Ecto neural progenitor cell (in vitro differentiated cells): ENCODE data around the gene ZFP36L2.

Source experiments
- DNase-seq: peaks from one replicate; pipeline ENCODE4 v3.0.0-alpha.2; 2018; ENCODE audit warnings: low spot score

The ZFP36L2 gene

GRCh38 chr2:43222475-43223309, 3.7 kb downstream of the ZFP36L2 start:
- DNase-seq, result no peak

GRCh38 chr2:43221763-43222474, 4.5 kb downstream of the ZFP36L2 start:
- DNase-seq, result peak; percentile 93

GRCh38 chr2:43221124-43221762, 5.2 kb downstream of the ZFP36L2 start:
- DNase-seq, result peak; percentile 80

- DNase-seq, result no peak
Observed at GRCh38 chr2:43220760-43221123, 5.7 kb downstream of the ZFP36L2 start.

GRCh38 chr2:43220229-43220751, 6.1 kb downstream of the ZFP36L2 start:
- DNase-seq, result no peak

GRCh38 chr2:43219383-43220228, 6.8 kb downstream of the ZFP36L2 start:
- DNase-seq, result peak; percentile 76

- DNase-seq, result no peak
Observed at GRCh38 chr2:43218702-43219382, 7.6 kb downstream of the ZFP36L2 start.

GRCh38 chr2:43218155-43218701, 8.2 kb downstream of the ZFP36L2 start:
- no peak for DNase-seq

GRCh38 chr2:43217228-43218154, 8.9 kb downstream of the ZFP36L2 start:
- peak; percentile 75 for DNase-seq

- DNase-seq, result no peak
Observed at GRCh38 chr2:43216629-43217028, 9.8 kb downstream of the ZFP36L2 start.

GRCh38 chr2:43215673-43216255, 10.6 kb downstream of the ZFP36L2 start:
- DNase-seq, result no peak

- no peak for DNase-seq
Observed at GRCh38 chr2:43214253-43214652, 12.2 kb downstream of the ZFP36L2 start.

- DNase-seq, result no peak
Observed at GRCh38 chr2:43212931-43213330, 13.5 kb downstream of the ZFP36L2 start.

- no peak for DNase-seq
Observed at GRCh38 chr2:43212216-43212835, 14.1 kb downstream of the ZFP36L2 start.

- no peak for DNase-seq
Observed at GRCh38 chr2:43210467-43211303, 15.7 kb downstream of the ZFP36L2 start.

GRCh38 chr2:43210125-43210466, 16.3 kb downstream of the ZFP36L2 start:
- no peak for DNase-seq

GRCh38 chr2:43209204-43209717, 17.1 kb downstream of the ZFP36L2 start:
- DNase-seq, result no peak
